GM19193 (cell line): Measurements from ENCODE around the gene POLR2M.

Experiments
- POLR2A ChIP-seq: IDR thresholded peaks from 4 replicates; pipeline ENCODE4 v1.6.1; 2011; ENCODE audit not compliant: insufficient read depth, insufficient read length; ENCODE audit errors: extremely low read depth

POLR2M gene

DNA sequence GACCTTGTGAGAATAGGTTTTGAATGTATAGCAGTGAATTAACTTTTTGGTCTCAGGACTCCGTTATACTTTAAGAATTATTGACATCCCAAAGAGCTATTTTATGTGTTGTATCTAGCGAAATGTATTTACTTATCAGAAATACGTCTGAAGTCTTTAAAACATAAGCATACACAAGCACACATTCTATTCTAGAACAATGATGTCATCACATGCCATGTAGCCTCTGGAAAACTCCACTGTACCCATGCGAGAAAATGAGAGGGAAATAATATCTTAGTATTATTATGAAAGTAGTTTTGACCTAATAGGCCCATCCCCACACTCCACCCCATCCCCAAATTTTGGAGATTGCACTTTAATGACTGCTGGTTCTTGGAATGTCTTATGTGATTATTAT is 1.5 kb downstream of the POLR2M start:
- no peak for TF ChIP-seq POLR2A

- no peak for TF ChIP-seq POLR2A
These were observed 11.8 kb downstream of the POLR2M start for GRCh38 chr15:57718309-57718708.

GRCh38 chr15:57720867-57721266 is 14.4 kb downstream of the POLR2M start:
- no peak for TF ChIP-seq POLR2A

- no peak for TF ChIP-seq POLR2A
These were observed 19.9 kb downstream of the POLR2M start for GRCh38 chr15:57726411-57726810.

- no peak for TF ChIP-seq POLR2A
These were observed 20.5 kb downstream of the POLR2M start for GRCh38 chr15:57727031-57727430.

- no peak for TF ChIP-seq POLR2A
These were observed 21.9 kb downstream of the POLR2M start for GRCh38 chr15:57728436-57728835.

GRCh38 chr15:57730876-57731275 is 24.4 kb downstream of the POLR2M start:
- no peak for TF ChIP-seq POLR2A

- TF ChIP-seq POLR2A = no peak
These were observed 25.1 kb downstream of the POLR2M start for GRCh38 chr15:57731530-57732103.

DNA sequence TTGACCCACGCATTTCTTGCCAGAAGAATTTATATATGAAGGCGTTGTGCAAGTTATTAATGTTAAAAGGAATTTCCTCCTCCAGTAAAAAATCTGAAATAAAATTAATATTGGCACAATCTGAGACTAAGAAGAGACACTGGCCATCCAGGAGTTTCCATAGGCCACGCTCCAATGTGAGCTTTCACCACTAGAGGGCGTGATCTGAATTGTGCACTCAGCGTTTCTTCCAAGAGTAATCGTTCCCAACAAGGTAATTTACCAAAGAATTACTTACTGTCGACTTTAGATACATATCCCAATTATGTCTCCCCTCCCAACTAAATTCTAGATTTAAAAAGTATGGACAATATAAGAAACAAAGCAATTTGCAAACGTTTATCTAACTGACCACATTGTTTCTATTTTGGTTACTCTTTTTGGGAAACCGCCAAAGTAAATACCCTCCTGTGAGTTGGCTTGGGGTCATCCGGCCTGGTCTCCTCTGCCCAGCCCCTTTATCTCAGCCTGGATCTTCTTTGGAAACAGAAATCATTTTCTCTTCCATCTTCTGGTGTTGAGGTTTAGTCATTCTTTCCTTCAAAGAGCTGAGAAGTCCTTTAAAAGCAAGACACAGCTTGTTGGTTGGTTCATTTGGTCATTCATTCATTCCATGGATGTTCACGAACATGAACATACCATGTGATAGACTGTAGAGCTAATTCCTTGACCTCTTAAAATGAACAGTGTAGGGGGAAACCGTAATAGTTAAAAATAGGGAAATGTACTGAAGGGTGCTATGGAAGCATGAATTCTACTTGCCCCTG is 26.2 kb downstream of the POLR2M start:
- TF ChIP-seq POLR2A = no peak

- TF ChIP-seq POLR2A = no peak
These were observed 28.3 kb downstream of the POLR2M start for GRCh38 chr15:57734860-57735259.

DNA sequence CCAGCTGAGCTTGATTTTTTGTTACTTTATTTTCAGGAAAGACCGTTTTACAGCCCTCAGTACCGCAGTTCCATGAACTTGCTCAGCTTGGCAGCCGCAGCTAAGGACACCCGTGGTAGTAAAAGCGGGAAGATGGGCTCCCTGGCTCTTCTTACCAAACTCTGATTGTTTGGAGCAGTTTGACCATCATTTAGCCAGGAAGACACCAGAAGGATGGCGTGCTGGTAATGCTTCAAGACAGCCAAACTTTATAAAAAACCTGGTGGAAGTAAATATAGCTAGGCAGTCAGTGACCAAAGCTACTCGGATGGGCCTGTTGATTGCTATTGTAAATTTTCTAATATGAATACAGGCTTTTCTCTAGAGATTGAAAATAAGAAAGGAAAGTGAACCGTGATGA is 28.9 kb downstream of the POLR2M start:
- no peak for TF ChIP-seq POLR2A

- TF ChIP-seq POLR2A = no peak
These were observed 29.4 kb downstream of the POLR2M start for GRCh38 chr15:57735891-57736290.

DNA sequence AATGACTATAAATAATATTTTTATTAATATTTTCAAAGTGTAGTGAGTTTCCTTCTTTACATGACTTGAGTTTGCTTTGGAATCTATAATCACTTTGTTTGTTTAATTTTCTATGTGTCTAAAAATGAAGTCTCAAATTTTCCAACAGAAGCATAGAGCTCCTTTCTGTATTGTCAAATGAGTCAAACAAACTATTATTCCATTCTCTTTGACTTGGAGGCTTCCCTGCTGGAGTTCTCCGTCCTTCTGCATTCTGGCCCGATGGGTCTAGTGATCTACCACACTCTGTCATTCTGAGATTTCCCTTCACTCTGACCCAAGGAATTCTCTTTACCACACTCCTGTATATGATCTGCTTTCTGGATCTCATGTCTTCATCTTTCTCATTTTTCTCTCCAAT is 30.1 kb downstream of the POLR2M start:
- TF ChIP-seq POLR2A = no peak

- no peak for TF ChIP-seq POLR2A
These were observed 32.3 kb downstream of the POLR2M start for GRCh38 chr15:57738734-57739237.

- no peak for TF ChIP-seq POLR2A
These were observed 33.5 kb downstream of the POLR2M start for GRCh38 chr15:57740048-57740447.

DNA sequence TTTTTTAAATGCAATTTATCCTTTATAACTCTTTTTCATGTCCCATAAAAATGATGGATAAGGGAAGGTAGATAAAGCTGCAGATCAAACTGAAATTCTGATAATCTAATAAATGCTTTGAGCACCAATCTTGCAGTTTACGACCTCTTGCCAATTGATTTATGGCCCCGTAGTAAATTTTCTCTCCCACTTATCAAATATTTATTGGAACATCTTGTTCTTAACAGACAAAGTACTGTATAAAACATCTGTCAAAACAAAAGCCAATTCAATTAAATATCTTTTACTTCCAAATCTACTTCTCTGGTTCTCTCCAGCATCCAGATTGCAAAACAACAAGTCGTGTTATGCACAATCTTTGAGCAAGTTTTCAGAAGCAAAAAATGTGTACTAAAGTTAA is 34.6 kb downstream of the POLR2M start:
- TF ChIP-seq POLR2A = no peak

- no peak for TF ChIP-seq POLR2A
These were observed 36.9 kb downstream of the POLR2M start for GRCh38 chr15:57743424-57743823.

- no peak for TF ChIP-seq POLR2A
These were observed 40.3 kb downstream of the POLR2M start for GRCh38 chr15:57746786-57747185.
